HG02943 (cell line): ENCODE measurements around the gene HOATZ.

Experiments
- ATAC-seq: cut with Tn5 transposase; IDR thresholded peaks from one replicate; pipeline ENCODE4 v1.9.1; 2021; ENCODE audit warnings: mild to moderate bottlenecking, low read depth, moderate library complexity; ENCODE audit not compliant: unreplicated experiment

The HOATZ gene

DNA sequence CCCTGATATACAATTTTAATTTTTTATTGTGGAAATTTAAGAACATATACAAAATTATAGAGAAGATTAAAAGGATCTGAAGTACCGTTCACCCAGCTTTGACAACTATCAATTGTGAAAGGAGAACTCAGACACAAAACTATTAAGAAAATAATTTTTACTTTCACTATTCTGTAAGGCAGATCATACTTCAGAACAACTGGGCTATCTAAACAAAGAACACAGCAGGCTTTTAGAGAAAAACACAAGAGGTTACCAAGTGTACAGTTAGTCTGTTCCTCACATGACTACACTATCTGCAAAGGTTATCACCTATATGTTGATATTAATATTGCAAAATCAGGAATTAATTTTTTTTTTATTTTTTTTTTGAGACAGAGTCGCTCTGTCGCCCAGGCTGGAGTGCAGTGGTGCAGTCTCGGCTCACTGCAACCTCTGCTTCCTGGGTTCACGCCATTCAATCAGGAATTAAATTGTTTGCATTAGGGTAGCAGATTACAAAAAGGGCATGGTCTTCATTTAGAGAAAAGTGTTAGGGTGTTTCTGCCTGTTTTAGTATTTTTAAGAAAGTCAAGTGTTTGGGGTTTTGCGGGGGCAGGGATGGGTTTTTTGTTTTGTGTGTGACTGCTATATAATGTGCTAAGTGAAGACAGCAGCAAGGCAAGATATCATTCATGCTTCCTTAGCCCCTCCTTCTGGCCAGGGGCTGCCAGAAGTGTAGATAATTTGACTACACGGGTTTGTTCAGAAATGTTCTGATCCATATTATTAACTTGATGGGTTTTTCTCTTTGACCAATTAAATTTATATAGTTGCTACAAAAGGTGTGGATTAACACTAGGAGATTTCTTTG, 60.0 kb downstream of the HOATZ start:
- ATAC-seq = no peak

DNA sequence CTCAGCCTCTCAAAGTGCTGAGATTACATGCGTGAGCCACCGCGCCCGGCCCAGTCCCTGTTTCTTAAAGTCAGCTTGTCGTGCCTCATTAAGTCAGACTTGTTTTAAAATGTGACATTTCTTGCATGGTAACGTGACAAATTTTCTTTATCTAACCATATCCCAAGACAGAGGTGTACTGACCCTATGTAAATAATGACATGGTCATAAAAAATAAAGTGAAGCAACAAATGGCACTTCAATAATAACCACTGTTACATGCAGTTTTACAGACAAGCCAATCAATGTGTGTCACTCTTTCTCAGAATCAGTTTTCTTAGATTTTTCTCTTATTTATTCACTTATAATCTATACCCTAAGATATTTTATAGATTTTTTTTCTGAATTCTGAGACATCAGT, 61.2 kb downstream of the HOATZ start:
- no peak for ATAC-seq

DNA sequence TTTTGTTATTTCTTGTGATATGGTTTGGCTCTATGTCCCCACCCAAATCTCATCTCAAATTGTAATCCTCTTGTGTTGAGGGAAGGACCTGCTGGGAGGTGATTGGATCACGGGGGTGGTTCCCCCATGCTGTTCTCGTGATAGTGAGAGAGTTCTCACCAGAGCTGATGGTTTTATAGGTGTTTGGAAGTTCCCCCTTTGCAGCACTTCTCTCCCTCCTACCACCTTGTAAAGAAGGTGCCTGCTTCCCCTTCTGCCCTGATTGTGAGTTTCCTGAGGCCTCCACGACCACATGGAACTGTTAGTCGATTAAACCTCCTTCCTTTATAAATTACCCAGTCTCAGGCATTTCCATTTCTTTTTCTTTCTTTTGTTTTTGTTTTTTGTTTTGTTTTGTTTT, 63.2 kb downstream of the HOATZ start:
- ATAC-seq = no peak

DNA sequence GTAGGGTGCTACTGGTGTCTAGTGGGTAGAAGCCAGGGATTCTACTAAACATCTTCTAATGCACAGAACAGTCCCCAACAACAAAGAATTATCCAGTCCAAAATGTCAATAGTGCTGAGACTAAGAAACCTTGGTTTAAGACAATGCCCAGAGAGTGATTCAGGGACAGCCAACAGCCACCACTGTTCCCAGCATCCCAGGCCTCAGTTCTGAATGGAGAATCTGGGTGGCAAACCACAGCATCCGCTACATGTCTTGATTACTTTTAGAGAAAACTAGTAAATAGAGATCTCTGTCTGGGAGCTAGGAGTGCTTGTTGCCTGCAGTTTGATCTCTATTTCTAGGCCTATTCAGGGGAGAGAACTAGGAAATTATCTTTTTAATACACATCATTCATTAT, 66.8 kb downstream of the HOATZ start:
- no peak for ATAC-seq

DNA sequence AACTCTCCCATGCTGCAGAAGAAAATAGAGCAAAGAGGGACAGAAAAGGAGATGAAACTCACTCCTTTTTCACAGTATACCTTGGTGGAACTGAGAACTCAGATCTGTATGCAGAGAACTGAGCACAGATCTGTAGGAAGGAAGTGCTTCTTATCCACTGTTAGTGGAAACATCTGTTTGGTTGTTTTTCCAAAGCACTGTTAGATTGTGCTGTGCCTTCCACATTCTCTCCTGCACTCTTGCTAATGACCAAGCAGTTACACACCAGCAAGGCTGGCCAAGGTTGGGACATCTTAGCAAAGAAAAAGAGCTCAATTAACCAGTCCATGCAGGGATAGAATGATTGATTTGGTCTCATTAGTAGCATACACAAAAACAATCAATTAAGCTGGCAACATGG, 67.6 kb downstream of the HOATZ start:
- ATAC-seq = no peak

DNA sequence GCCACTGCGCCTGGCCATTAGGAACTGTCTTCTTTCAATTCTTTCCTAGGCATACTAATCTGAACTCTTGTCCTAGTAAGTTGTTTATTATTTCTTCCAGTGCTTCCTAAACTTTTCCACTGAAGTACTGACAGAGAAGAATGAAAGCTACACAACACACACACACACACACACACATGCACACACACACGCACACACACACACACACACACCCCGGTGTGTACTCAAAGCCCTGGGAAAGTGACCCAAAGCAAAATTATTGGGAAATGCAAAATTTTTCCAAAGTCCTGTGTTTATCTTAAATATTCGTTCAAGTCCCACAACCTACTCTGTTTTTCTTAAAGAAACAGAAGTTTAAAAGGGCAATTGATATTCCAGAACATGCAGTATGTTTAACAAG, 68.3 kb downstream of the HOATZ start:
- no peak for ATAC-seq

DNA sequence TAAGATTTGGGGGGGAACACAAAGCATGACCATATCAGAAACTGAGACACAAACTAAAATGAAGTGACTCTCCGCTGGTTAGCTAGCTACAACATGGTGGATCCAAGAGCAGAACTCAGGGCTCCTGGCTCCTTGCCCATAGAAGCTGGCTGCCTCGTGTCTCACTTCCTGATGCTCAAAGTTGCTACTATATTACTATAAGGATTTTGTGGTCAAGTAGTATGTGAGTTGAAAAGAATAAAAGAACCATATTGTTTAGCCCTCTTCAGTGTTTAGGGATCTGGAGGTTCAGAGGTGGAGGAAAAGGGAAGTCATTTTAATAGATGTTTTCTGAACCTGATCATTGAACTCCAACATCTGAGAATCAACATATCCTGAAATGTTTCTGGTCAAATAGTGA, 70.8 kb downstream of the HOATZ start:
- ATAC-seq = no peak

DNA sequence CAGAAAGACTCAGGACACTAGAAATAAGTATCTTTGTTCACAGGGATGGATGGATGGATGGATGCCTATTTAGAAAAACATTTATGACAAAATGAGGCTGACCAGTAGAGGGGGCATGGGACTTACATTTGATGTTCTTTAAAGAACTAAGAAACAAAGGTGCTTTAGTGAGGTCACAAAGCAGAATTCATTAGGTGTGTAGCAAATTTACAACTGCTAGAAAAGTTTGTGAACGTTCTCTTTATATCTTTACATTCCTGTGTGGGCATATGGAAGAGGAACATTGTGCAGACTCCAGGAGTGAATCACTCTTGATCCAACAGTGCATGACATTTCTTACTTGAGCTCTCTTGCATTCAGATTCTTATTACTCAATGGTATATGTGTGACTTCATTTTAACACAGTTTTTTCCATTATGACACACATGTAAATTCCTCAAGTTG, 71.8 kb downstream of the HOATZ start:
- ATAC-seq = no peak
